Pancreas (tissue), 10 donors: ENCODE data around the gene SULF2. TPM values are rescaled to one million over a fixed set of nuclear protein-coding genes. Genes with fewer than 3 reads are reported as not detected.

Source experiments
- ATAC-seq, 4 donors: fragments of 200-7000 bp; cut with Tn5 transposase; one replicate each; pipeline versions ENCODE4 v1.8.0 to v1.9.1; 2020; ENCODE audit warnings: mild to moderate bottlenecking in 4 of 4, moderate library complexity in 4 of 4
- DNase-seq, 6 donors: peaks; one replicate each; pipeline ENCODE4 v3.0.0-alpha.2; 2020
- FAIRE-seq: peaks from 2 replicates; lab custom pipeline; 2012; peaks lifted over from hg19 to GRCh38; lab: Jason Lieb, UNC
- H3K27ac ChIP-seq, 4 donors: fragments of 200-600 bp; sonication (generic); 1 replicate in 3 of 4; 2 replicates in 1 of 4; pipeline versions ENCODE4 v1.5.0 to v1.8.0; 2020
- H3K27me3 ChIP-seq, 4 donors: fragments of 200-600 bp; one replicate each; pipeline ENCODE4 v1.8.0; 2021
- H3K36me3 ChIP-seq, 3 donors: fragments of 200-600 bp; sonication (generic) in 1 of 3; one replicate each; pipeline versions ENCODE4 v1.5.0 to v1.8.0; 2020 to 2021
- H3K4me1 ChIP-seq, 3 donors: fragments of 200-600 bp; one replicate each; pipeline ENCODE4 v1.8.0; 2021
- H3K4me3 ChIP-seq, 4 donors: fragments of 200-600 bp; sonication (generic) in 2 of 4; one replicate each; pipeline versions ENCODE4 v1.5.0 to v1.8.0; 2020 to 2021
- H3K9me3 ChIP-seq, 4 donors: fragments of 200-600 bp; one replicate each; pipeline ENCODE4 v1.8.0; 2021
- WGBS, 2 donors: extraction: QIAGEN DNeasy Blood & Tissue Kit; methylation state at CpG; one replicate each; pipeline ENCODE4 v1.1.7; 2013; 5-methylcytosine and 5-hydroxymethylcytosine counted together
- intact Hi-C, 3 donors: fragments of 100-400 bp; cut with DNase I; formaldehyde crosslinking; loops; one replicate each; pipeline versions ENCODE4 v1.11.1 to v1.14.2; 2022
- polyA plus RNA-seq, 2 donors: library from polyadenylated mRNA; stranded (reverse); fragments of 200-250 nt; gene quantifications; one replicate each; pipeline ENCODE4 v1.2.3, GENCODE V29; 2013
- total RNA-seq, 6 donors: library from RNA; stranded (reverse); fragmentation: NEBNext Ultra II Directional in 4 of 6; extraction: Animal tissue kit (Norgen Biotek cat#: 25700) in 4 of 6; gene quantifications; one replicate each; pipeline versions ENCODE4 v1.2.1 to v1.2.4, GENCODE V29; 2021 to 2023
- TF ChIP-seq, protein P1 (sequence below), 4 donors: fragments of 200-600 bp; sonication (generic) in 3 of 4; IDR thresholded peaks; one replicate each; pipeline versions ENCODE4 v1.5.0 to v1.8.0; 2021; ENCODE audit warnings: antibody characterized with exemption in 4 of 4
- donor health status: healthy with polysubstance abuse.
- donor health status: DM: no; HTN: no; CAD: no; lungs with moderate emphysema.
- donor health status: DM: no; HTN: no; CAD: no.
- donor health status: control.
- donor health status: control.
- donor health status: Bipolar disorder and iron deficiency.
- donor health status: DM: yes; HTN: yes; CAD: no.
- donor health status: DM: no; HTN: no; CAD: no.
- donor health status: DM: no; HTN: no; CAD: no.
- donor health status: DM: yes; HTN: yes; CAD: no.

Gene SULF2
- total and polyA plus RNA-seq, 8 donors, result 4.5 to 41.7 (median 9.2) TPM

GRCh38 chr20:47744803-47745202, 40.5 kb downstream of the SULF2 start:
- no peak for ATAC-seq
- TF ChIP-seq, protein P1, sequence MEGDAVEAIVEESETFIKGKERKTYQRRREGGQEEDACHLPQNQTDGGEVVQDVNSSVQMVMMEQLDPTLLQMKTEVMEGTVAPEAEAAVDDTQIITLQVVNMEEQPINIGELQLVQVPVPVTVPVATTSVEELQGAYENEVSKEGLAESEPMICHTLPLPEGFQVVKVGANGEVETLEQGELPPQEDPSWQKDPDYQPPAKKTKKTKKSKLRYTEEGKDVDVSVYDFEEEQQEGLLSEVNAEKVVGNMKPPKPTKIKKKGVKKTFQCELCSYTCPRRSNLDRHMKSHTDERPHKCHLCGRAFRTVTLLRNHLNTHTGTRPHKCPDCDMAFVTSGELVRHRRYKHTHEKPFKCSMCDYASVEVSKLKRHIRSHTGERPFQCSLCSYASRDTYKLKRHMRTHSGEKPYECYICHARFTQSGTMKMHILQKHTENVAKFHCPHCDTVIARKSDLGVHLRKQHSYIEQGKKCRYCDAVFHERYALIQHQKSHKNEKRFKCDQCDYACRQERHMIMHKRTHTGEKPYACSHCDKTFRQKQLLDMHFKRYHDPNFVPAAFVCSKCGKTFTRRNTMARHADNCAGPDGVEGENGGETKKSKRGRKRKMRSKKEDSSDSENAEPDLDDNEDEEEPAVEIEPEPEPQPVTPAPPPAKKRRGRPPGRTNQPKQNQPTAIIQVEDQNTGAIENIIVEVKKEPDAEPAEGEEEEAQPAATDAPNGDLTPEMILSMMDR (IDR thresholded peaks at IDR 0.05), result no peak
- FAIRE-seq, result no peak
- Histone ChIP-seq H3K4me3 (no peak overlapping the region), H3K36me3 (no peaks in the 10 kb centered on the region), H3K4me1 (no peaks in the 10 kb centered on the region), H3K27ac (no peak overlapping the region), H3K9me3 (no peaks in the 10 kb centered on the region), H3K27me3 (no peaks in the 10 kb centered on the region)
- intact Hi-C loops, result no loop called here
- 80 to 94% methylated on average over 4 of the region's 4 CpGs for WGBS, 2 donors
- DNase-seq, result no peak

DNA sequence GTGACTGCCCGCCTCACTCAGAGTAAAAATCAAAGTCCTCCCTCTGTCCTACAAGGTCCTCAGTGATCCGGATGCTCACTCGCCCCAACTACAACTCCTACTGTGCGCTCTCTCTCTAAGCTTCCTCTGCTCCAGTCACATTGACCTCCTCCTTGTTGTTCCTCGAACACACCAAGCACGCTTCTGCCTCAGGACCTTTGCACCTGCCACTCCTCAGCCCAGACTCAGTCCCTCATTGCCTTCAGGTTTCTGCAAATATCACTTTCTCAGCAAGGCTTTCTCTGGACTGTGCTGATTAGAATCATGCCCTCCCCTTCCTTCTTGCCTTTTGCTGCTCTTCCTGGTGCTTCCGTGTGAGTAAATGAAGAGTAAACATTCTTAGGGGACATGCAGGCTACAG, 41.6 kb downstream of the SULF2 start:
- intact Hi-C loops, result no loop called here
- FAIRE-seq, result no peak
- DNase-seq, result no peak
- ATAC-seq, result no peak
- 73 to 85% methylated on average over 7 of the region's 7 CpGs for WGBS, 2 donors
- H3K36me3 ChIP-seq, result no peaks in the 10 kb centered on the region
- TF ChIP-seq, protein P1 (IDR thresholded peaks at IDR 0.05), result no peak
- no peaks in the 10 kb centered on the region for H3K4me1 ChIP-seq
- H3K27me3 ChIP-seq, result no peaks in the 10 kb centered on the region
- no peak overlapping the region for H3K4me3 ChIP-seq
- H3K27ac ChIP-seq, result no peak overlapping the region
- H3K9me3 ChIP-seq, result no peaks in the 10 kb centered on the region

- H3K4me3 ChIP-seq, result no peak overlapping the region
- H3K36me3 ChIP-seq, result no peaks in the 10 kb centered on the region
- H3K9me3 ChIP-seq, result no peaks in the 10 kb centered on the region
- ATAC-seq (peak in 3 of 4 donors; percentile 50 to 75 (median 63)), FAIRE-seq (no peak), DNase-seq (no peak)
- 40 to 56% methylated on average over 22 of the region's 22 CpGs for whole genome bisulfite sequencing, 2 donors
- intact Hi-C loops, result no loop called here
- TF ChIP-seq, protein P1 (IDR thresholded peaks at IDR 0.05), result no peak
- no peak overlapping the region for H3K27ac ChIP-seq
- no peaks in the 10 kb centered on the region for H3K27me3 ChIP-seq
- H3K4me1 ChIP-seq, result no peaks in the 10 kb centered on the region
These were observed 43.3 kb downstream of the SULF2 start for GRCh38 chr20:47741669-47742608.

GRCh38 chr20:47740862-47741184, 44.5 kb downstream of the SULF2 start:
- intact Hi-C loops, result no loop called here
- DNase-seq (peak in 1 of 6 donors; percentile 36), FAIRE-seq (no peak), ATAC-seq (peak in 2 of 4 donors; percentile 52 to 57)
- Histone ChIP-seq H3K36me3 (no peaks in the 10 kb centered on the region), H3K27ac (no peak overlapping the region), H3K4me1 (no peaks in the 10 kb centered on the region), H3K4me3 (no peak overlapping the region), H3K27me3 (no peaks in the 10 kb centered on the region), H3K9me3 (no peaks in the 10 kb centered on the region)
- WGBS, 2 donors, result 27 to 48% methylated on average over 11 of the region's 11 CpGs
- TF ChIP-seq, protein P1 (IDR thresholded peaks at IDR 0.05), result no peak
